Measurements from ENCODE around the gene MFAP2.

Gene MFAP2

GRCh38 chr1:17008208-17008855, 27.9 kb upstream of the MFAP2 start:
- DNase-seq (ENCODE audit: low read depth in 2 of 3, low spot score in 1 of 3), result no peak

- DNase-seq (ENCODE audit: low read depth in 2 of 3, low spot score in 1 of 3), result no peak
Measured at GRCh38 chr1:17007121-17007520, 26.7 kb upstream of the MFAP2 start.

- no peak for DNase-seq (ENCODE audit: low read depth in 2 of 3, low spot score in 1 of 3)
Measured at GRCh38 chr1:17005365-17005740, 24.9 kb upstream of the MFAP2 start.

- no peak for DNase-seq (ENCODE audit: low read depth in 2 of 3, low spot score in 1 of 3)
Measured at GRCh38 chr1:17004466-17005364, 24.3 kb upstream of the MFAP2 start.

- no peak for DNase-seq (ENCODE audit: low read depth in 2 of 3, low spot score in 1 of 3)
Measured at GRCh38 chr1:17002524-17002902, 22.1 kb upstream of the MFAP2 start.

GRCh38 chr1:17001760-17002523, 21.5 kb upstream of the MFAP2 start:
- no peak for DNase-seq (ENCODE audit: low read depth in 2 of 3, low spot score in 1 of 3)

- no peak for DNase-seq (ENCODE audit: low read depth in 2 of 3, low spot score in 1 of 3)
Measured at GRCh38 chr1:16999863-17000262, 19.4 kb upstream of the MFAP2 start.

- DNase-seq (ENCODE audit: low read depth in 2 of 3, low spot score in 1 of 3), result no peak
Measured at GRCh38 chr1:16998589-16998988, 18.2 kb upstream of the MFAP2 start.

- DNase-seq (ENCODE audit: low read depth in 2 of 3, low spot score in 1 of 3), result no peak
Measured at GRCh38 chr1:16996845-16997244, 16.4 kb upstream of the MFAP2 start.

- DNase-seq (ENCODE audit: low read depth in 2 of 3, low spot score in 1 of 3), result no peak
Measured at GRCh38 chr1:16993521-16994038, 13.2 kb upstream of the MFAP2 start.

GRCh38 chr1:16992675-16993074, 12.3 kb upstream of the MFAP2 start:
- DNase-seq (ENCODE audit: low read depth in 2 of 3, low spot score in 1 of 3), result no peak

- DNase-seq (ENCODE audit: low read depth in 2 of 3, low spot score in 1 of 3), result no peak
Measured at GRCh38 chr1:16992102-16992501, 11.7 kb upstream of the MFAP2 start.

GRCh38 chr1:16991571-16991970, 11.2 kb upstream of the MFAP2 start:
- no peak for DNase-seq (ENCODE audit: low read depth in 2 of 3, low spot score in 1 of 3)

GRCh38 chr1:16989676-16990391, 9.4 kb upstream of the MFAP2 start:
- no peak for DNase-seq (ENCODE audit: low read depth in 2 of 3, low spot score in 1 of 3)

GRCh38 chr1:16988210-16988609, 7.8 kb upstream of the MFAP2 start:
- DNase-seq (ENCODE audit: low read depth in 2 of 3, low spot score in 1 of 3), result no peak

GRCh38 chr1:16986962-16987361, 6.5 kb upstream of the MFAP2 start:
- DNase-seq (ENCODE audit: low read depth in 2 of 3, low spot score in 1 of 3), result no peak

- no peak for DNase-seq (ENCODE audit: low read depth in 2 of 3, low spot score in 1 of 3)
Measured at GRCh38 chr1:16986560-16986959, 6.1 kb upstream of the MFAP2 start.

- no peak for DNase-seq (ENCODE audit: low read depth in 2 of 3, low spot score in 1 of 3)
Measured at GRCh38 chr1:16986113-16986512, 5.7 kb upstream of the MFAP2 start.

GRCh38 chr1:16984717-16985116, 4.3 kb upstream of the MFAP2 start:
- DNase-seq (ENCODE audit: low read depth in 2 of 3, low spot score in 1 of 3), result no peak

GRCh38 chr1:16983649-16984048, 3.2 kb upstream of the MFAP2 start:
- no peak for DNase-seq (ENCODE audit: low read depth in 2 of 3, low spot score in 1 of 3)

GRCh38 chr1:16982902-16983301, 2.5 kb upstream of the MFAP2 start:
- no peak for DNase-seq (ENCODE audit: low read depth in 2 of 3, low spot score in 1 of 3)

Measured in stimulated activated CD4-positive, alpha-beta T cell treated with anti-CD3 and anti-CD28 coated beads, Interleukin-12 subunit alpha, Interleukin-12 subunit beta, amount 100 ng/mL, for 48 hours (primary cell).